Prostate gland (tissue), 2 donors: Measurements from ENCODE around the gene ARID2. TPM values are rescaled to one million over a fixed set of nuclear protein-coding genes. Genes with fewer than 3 reads are reported as not detected.
A peak's percentile ranks its signal among the peaks of the same experiment; 100 is the strongest.

Source experiments
- DNase-seq: peaks from one replicate; pipeline ENCODE4 v3.0.0-alpha.2; 2019; ENCODE audit warnings: low spot score
- H3K27ac ChIP-seq, 2 donors: fragments of 200-600 bp; sonication (generic); 2 replicates each; pipeline ENCODE4 v1.5.1; 2017 to 2019
- H3K27me3 ChIP-seq: fragments of 200-600 bp; sonication (generic); replicated peaks from 2 replicates; pipeline ENCODE4 v1.5.1; 2019; ENCODE audit not compliant: insufficient read depth
- H3K36me3 ChIP-seq, 2 donors: fragments of 200-600 bp; sonication (generic); 1 replicate in 1 of 2; 2 replicates in 1 of 2; pipeline versions ENCODE4 v1.5.1 to v1.8.1; 2017 to 2019
- H3K4me1 ChIP-seq: fragments of 200-600 bp; sonication (generic); replicated peaks from 2 replicates; pipeline ENCODE4 v1.5.1; 2019
- H3K4me3 ChIP-seq, 2 donors: fragments of 200-600 bp; sonication (generic); 2 replicates each; pipeline ENCODE4 v1.5.1; 2017 to 2019
- H3K9me3 ChIP-seq: fragments of 200-600 bp; sonication (generic); 2 replicates; pipeline ENCODE4 v1.5.1; 2017
- CTCF ChIP-seq, 4 experiments: fragments of 200-600 bp in 2 of 4; fragments of 450-650 bp in 2 of 4; sonication (generic) in 2 of 4; IDR thresholded peaks; 1 replicate in 3 of 4; 2 replicates in 1 of 4; pipeline ENCODE4 v1.5.1; 2016 to 2019; ENCODE audit warnings: antibody characterized with exemption in 4 of 4, mild to moderate bottlenecking in 2 of 4, moderate library complexity in 2 of 4
- POLR2A ChIP-seq: fragments of 450-650 bp; IDR thresholded peaks from one replicate; pipeline ENCODE4 v1.6.1; 2016; ENCODE audit warnings: antibody characterized with exemption, mild to moderate bottlenecking
- POLR2AphosphoS5 ChIP-seq: sonication (generic); formaldehyde crosslinking; IDR thresholded peaks from one replicate; pipeline ENCODE4 v1.6.1; 2017; ENCODE audit warnings: antibody characterized with exemption
- WGBS: methylation state at CpG from one replicate; pipeline ENCODE4 v1.1.5; 2018; 5-methylcytosine and 5-hydroxymethylcytosine counted together
- intact Hi-C: fragments of 100-400 bp; cut with DNase I; formaldehyde crosslinking; loops from one replicate; pipeline ENCODE4 v1.14.2; 2022
- total RNA-seq, 2 donors: library from RNA; depleted of rRNA; stranded (reverse); fragments of >200 nt; gene quantifications; one replicate each; pipeline ENCODE4 v1.1.0, GENCODE V29; 2016

The ARID2 gene
- total RNA-seq, 2 donors from 2014 or later = 29.5 to 47.3 TPM

GRCh38 chr12:45725631-45726602 is 3.6 kb upstream of the ARID2 start:
- Histone ChIP-seq H3K27ac (peak overlapping the region; percentile 99 to 100), H3K4me3 (peak overlapping the region; percentile 80 to 87), H3K27me3 (no peaks in the 10 kb centered on the region), H3K4me1 (no peaks in the 10 kb centered on the region), H3K9me3 (no peaks in the 10 kb centered on the region), H3K36me3 (no peaks in the 10 kb centered on the region)
- TF ChIP-seq POLR2AphosphoS5 (peak; percentile 48), POLR2A (no peak), CTCF (IDR thresholded peaks at IDR 0.05) (peak; percentile 20 to 81 (median 70))
- DNase-seq = no peak
- intact Hi-C loops = loop anchor here (2.0 to 5.0 kb wide), 3 partner anchors 265 to 646 kb away; partner anchors contain the start of genes SCAF11 and SLC38A2
- 4% methylated on average over 12 of the region's 12 CpGs for WGBS

- TF ChIP-seq POLR2A (no peak), POLR2AphosphoS5 (no peak), CTCF (IDR thresholded peaks at IDR 0.05) (peak in 1 of 4 experiments; percentile 0)
- Histone ChIP-seq H3K9me3 (no peaks in the 10 kb centered on the region), H3K4me3 (peak overlapping the region; percentile 80 to 87), H3K27me3 (no peaks in the 10 kb centered on the region), H3K27ac (peak overlapping the region; percentile 99 to 100), H3K4me1 (no peaks in the 10 kb centered on the region), H3K36me3 (no peaks in the 10 kb centered on the region)
- under 1% methylated on average over 38 of the region's 42 CpGs for WGBS
- peak; percentile 64 for DNase-seq
- intact Hi-C loops = loop anchor here (2.0 to 5.0 kb wide), 3 partner anchors 264 to 646 kb away; partner anchors contain the start of genes SCAF11 and SLC38A2
Measured at GRCh38 chr12:45726603-45727300, 2.8 kb upstream of the ARID2 start.

GRCh38 chr12:45727301-45727979 is 2.1 kb upstream of the ARID2 start:
- no peaks in the 10 kb centered on the region for H3K27me3 ChIP-seq
- H3K4me3 ChIP-seq = peak overlapping the region; percentile 80 to 87
- H3K4me1 ChIP-seq = no peaks in the 10 kb centered on the region
- DNase-seq = peak; percentile 89
- 0% methylated on average over 44 of the region's 45 CpGs for WGBS
- H3K36me3 ChIP-seq = no peaks in the 10 kb centered on the region
- TF ChIP-seq POLR2A (peak; percentile 80), CTCF (IDR thresholded peaks at IDR 0.05) (peak in 2 of 4 experiments; percentile 6 to 10), POLR2AphosphoS5 (peak; percentile 78)
- peak overlapping the region; percentile 99 to 100 for H3K27ac ChIP-seq
- H3K9me3 ChIP-seq = no peaks in the 10 kb centered on the region
- intact Hi-C loops = loop anchor here (2.0 to 5.0 kb wide), 3 partner anchors 263 to 645 kb away; partner anchors contain the start of genes SCAF11 and SLC38A2

- peak overlapping the region; percentile 99 to 100 for H3K27ac ChIP-seq
- no peaks in the 10 kb centered on the region for H3K9me3 ChIP-seq
- under 1% methylated on average over 17 of the region's 17 CpGs for WGBS
- H3K4me1 ChIP-seq = no peaks in the 10 kb centered on the region
- intact Hi-C loops = loop anchor here (2.0 to 5.0 kb wide), 3 partner anchors 263 to 644 kb away; partner anchors contain the start of genes SCAF11 and SLC38A2
- peak in 1 of 4 experiments; percentile 2 for TF ChIP-seq CTCF (IDR thresholded peaks at IDR 0.05)
- TF ChIP-seq POLR2AphosphoS5 = no peak
- DNase-seq = no peak
- no peaks in the 10 kb centered on the region for H3K36me3 ChIP-seq
- no peaks in the 10 kb centered on the region for H3K27me3 ChIP-seq
- peak overlapping the region; percentile 80 to 87 for H3K4me3 ChIP-seq
Measured at GRCh38 chr12:45727980-45728629, 1.4 kb upstream of the ARID2 start.
